CD4-positive, alpha-beta memory T cell (primary cell): Measurements from ENCODE around the gene STK38. TPM values are rescaled to one million over a fixed set of nuclear protein-coding genes. Genes with fewer than 3 reads are reported as not detected.
A peak's percentile ranks its signal among the peaks of the same experiment; 100 is the strongest.
"Not testable (repeated sequence)": the region's sequence is repeated elsewhere in the genome, so short reads cannot be mapped to it uniquely, and the experiment has no call there.

Experiments
- CTCF ChIA-PET: fragments of 350-600 bp; sonication (Branson Sonifier 250); formaldehyde crosslinking; loops from one replicate; lab custom pipeline; 2021; ENCODE audit warnings: inconsistent platforms; ENCODE audit not compliant: partially characterized antibody; lab: Charles Lee
- POLR2A ChIA-PET: fragments of 350-600 bp; sonication (Branson Sonifier 250); formaldehyde crosslinking; loops from one replicate; lab custom pipeline; 2021; ENCODE audit not compliant: partially characterized antibody; lab: Charles Lee
- DNase-seq, 5 donors: peaks; one replicate each; pipeline versions ENCODE4 v3.0.0 to v3.0.0-alpha.2; 2020 to 2022; ENCODE audit warnings: mixed read lengths in 1 of 5
- H3K27ac ChIP-seq: one replicate; pipeline ENCODE4 v1.7.0; 2013; ENCODE audit warnings: low read depth, low read length
- H3K27me3 ChIP-seq: 2 replicates; pipeline ENCODE4 v1.7.0; 2013; ENCODE audit warnings: mild to moderate bottlenecking, low read length, moderate library complexity; ENCODE audit not compliant: insufficient read depth
- H3K36me3 ChIP-seq: 2 replicates; pipeline ENCODE4 v1.7.0; 2013; ENCODE audit warnings: mild to moderate bottlenecking, low read length, moderate library complexity; ENCODE audit not compliant: insufficient read depth
- H3K4me1 ChIP-seq: 2 replicates; pipeline ENCODE4 v1.7.0; 2013; ENCODE audit warnings: mild to moderate bottlenecking, low read length, moderate library complexity; ENCODE audit not compliant: insufficient read depth
- H3K4me3 ChIP-seq, 2 donors: one replicate each; pipeline ENCODE4 v1.7.0; 2013; ENCODE audit warnings: low read length in 2 of 2, mild to moderate bottlenecking in 1 of 2
- H3K9me3 ChIP-seq, 2 donors: one replicate each; pipeline ENCODE4 v1.7.0; 2013; ENCODE audit warnings: low read length in 2 of 2, control low read depth in 1 of 2; ENCODE audit not compliant: control insufficient read depth in 1 of 2
- H3K27ac Mint-ChIP-seq, 7 donors: one replicate each; pipeline ENCODE4 v1.8.0; 2020 to 2021; ENCODE audit warnings: mixed read lengths in 7 of 7, mild to moderate bottlenecking in 6 of 7, inconsistent platforms in 3 of 7, moderate library complexity in 3 of 7
- H3K27me3 Mint-ChIP-seq, 2 donors: one replicate each; pipeline ENCODE4 v1.8.0; 2020 to 2021; ENCODE audit warnings: mixed read lengths in 2 of 2
- H3K36me3 Mint-ChIP-seq, 2 donors: one replicate each; pipeline ENCODE4 v1.8.0; 2020 to 2021; ENCODE audit warnings: mixed read lengths in 2 of 2, inconsistent platforms in 1 of 2, mild to moderate bottlenecking in 1 of 2
- H3K4me1 Mint-ChIP-seq, 4 donors: one replicate each; pipeline ENCODE4 v1.8.0; 2020 to 2021; ENCODE audit warnings: mixed read lengths in 4 of 4, mild to moderate bottlenecking in 1 of 4
- H3K4me3 Mint-ChIP-seq, 8 donors: one replicate each; pipeline ENCODE4 v1.8.0; 2020 to 2021; ENCODE audit warnings: mixed read lengths in 8 of 8, mild to moderate bottlenecking in 7 of 8, moderate library complexity in 6 of 8, inconsistent platforms in 3 of 8
- H3K9me3 Mint-ChIP-seq, 8 donors: one replicate each; pipeline ENCODE4 v1.8.0; 2020 to 2021; ENCODE audit warnings: mixed read lengths in 8 of 8, mild to moderate bottlenecking in 5 of 8, inconsistent platforms in 3 of 8, moderate library complexity in 1 of 8
- intact Hi-C: fragments of 100-400 bp; cut with micrococcal nuclease; formaldehyde crosslinking; loops from one replicate; pipeline ENCODE4 v1.15.1; 2023
- polyA plus RNA-seq, 2 donors: library from polyadenylated mRNA; unstranded; fragments of 300-500 nt; fragmentation: Illumina TruSeq; gene quantifications; one replicate each; pipeline ENCODE4 v1.2.3, GENCODE V29; 2021
- total RNA-seq, 2 experiments: library from RNA; stranded (reverse); gene quantifications; one replicate each; pipeline ENCODE4 v1.2.3, GENCODE V29; 2021

The STK38 gene
- total and polyA plus RNA-seq, 4 experiments from 2014 or later, result 54.3 to 190 (median 155) TPM

- H3K27me3 Mint-ChIP-seq, CTCF ChIA-PET: not testable (repeated sequence)
- H3K36me3 Mint-ChIP-seq, result peaks cover 23 to 35% of the 10 kb centered on the region in 2 donors
Observed at GRCh38 chr6:36452897-36453296, 94.4 kb downstream of the STK38 start.

GRCh38 chr6:36449173-36449572 is 98.1 kb downstream of the STK38 start:
- H3K4me3 ChIP-seq, H3K36me3 ChIP-seq, H3K27me3 Mint-ChIP-seq, intact Hi-C loops, H3K9me3 Mint-ChIP-seq, H3K9me3 ChIP-seq, H3K27me3 ChIP-seq, DNase-seq, H3K27ac ChIP-seq: not testable (repeated sequence)
- ChIA-PET CTCF (interaction anchor here (0.8 to 2.1 kb wide), 4 partner anchors 12 to 310 kb away, joined by 3 to 7 read pairs (median 4); no protein-coding TSS in a partner anchor), POLR2A (interaction anchor here (1.0 kb wide), 1 partner anchor 26 kb away, joined by 3 read pairs; no protein-coding TSS in a partner anchor)
- Mint-ChIP-seq H3K27ac (peak overlapping the region in 2 of 7 donors; percentile 31 to 70), H3K4me1 (peaks cover 32 to 61% (median 47%) of the 10 kb centered on the region in 4 donors), H3K36me3 (peaks cover 20 to 41% of the 10 kb centered on the region in 2 donors), H3K4me3 (peak overlapping the region in 1 of 8 donors; percentile 7)
- H3K4me1 ChIP-seq, result peaks cover 33% of the 10 kb centered on the region

More at GRCh38 chr6:36452897-36453296, 94.4 kb downstream of the STK38 start:
- intact Hi-C loops, H3K27ac ChIP-seq, H3K27me3 ChIP-seq, H3K9me3 ChIP-seq, H3K27ac Mint-ChIP-seq, H3K4me3 Mint-ChIP-seq, H3K36me3 ChIP-seq, DNase-seq, H3K9me3 Mint-ChIP-seq, H3K4me3 ChIP-seq: not testable (repeated sequence)
- H3K4me1 ChIP-seq, result peaks cover 11% of the 10 kb centered on the region
- H3K4me1 Mint-ChIP-seq, result peaks cover 24 to 52% (median 35%) of the 10 kb centered on the region in 4 donors
- POLR2A ChIA-PET, result interaction anchor here (0.7 kb wide), 1 partner anchor 96 kb away, joined by 3 read pairs; no protein-coding TSS in a partner anchor

DNA sequence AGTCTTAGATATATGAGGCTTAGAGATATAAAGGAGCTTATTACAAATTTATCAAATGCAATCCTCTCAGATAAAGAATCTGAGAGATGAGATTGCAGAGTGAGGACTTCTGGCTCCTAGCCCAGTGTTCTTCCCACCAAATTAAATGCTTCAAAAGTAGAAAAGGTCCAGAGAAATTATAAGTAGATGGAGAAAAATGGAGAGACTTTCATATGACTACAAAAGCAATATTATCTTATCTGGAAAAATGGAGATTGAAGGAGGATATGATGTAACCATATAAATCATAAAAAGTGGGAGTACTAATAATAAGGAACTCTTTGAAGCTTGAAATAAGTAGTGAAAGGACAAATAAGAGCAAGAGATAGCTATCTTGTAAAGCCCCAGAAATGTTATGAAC is 101.7 kb downstream of the STK38 start:
- CTCF ChIA-PET, result interaction anchor here (1.0 to 1.7 kb wide), 3 partner anchors 14 to 105 kb away, joined by 3 read pairs; no protein-coding TSS in a partner anchor
- Histone ChIP-seq H3K9me3 (no peaks in the 10 kb centered on the region), H3K27me3 (no peaks in the 10 kb centered on the region), H3K36me3 (no peaks in the 10 kb centered on the region), H3K4me3 (no peak overlapping the region), H3K4me1 (peaks cover 51% of the 10 kb centered on the region), H3K27ac (no peak overlapping the region)
- Mint-ChIP-seq H3K27ac (peak overlapping the region in 4 of 7 donors; percentile 25 to 80 (median 78)), H3K27me3 (no peaks in the 10 kb centered on the region), H3K4me3 (peak overlapping the region in 6 of 8 donors; percentile 25 to 70 (median 64)), H3K4me1 (peaks cover 41 to 81% (median 59%) of the 10 kb centered on the region in 4 donors), H3K9me3 (peaks cover 0 to 4% (median 0%) of the 10 kb centered on the region in 8 donors), H3K36me3 (peaks cover 15 to 42% of the 10 kb centered on the region in 2 donors)
- POLR2A ChIA-PET, result interaction anchor here (1.2 to 5.2 kb wide), 2 partner anchors 13 to 22 kb away, joined by 3 to 42 read pairs; no protein-coding TSS in a partner anchor
- intact Hi-C loops, result no loop called here
- no peak for DNase-seq

DNA sequence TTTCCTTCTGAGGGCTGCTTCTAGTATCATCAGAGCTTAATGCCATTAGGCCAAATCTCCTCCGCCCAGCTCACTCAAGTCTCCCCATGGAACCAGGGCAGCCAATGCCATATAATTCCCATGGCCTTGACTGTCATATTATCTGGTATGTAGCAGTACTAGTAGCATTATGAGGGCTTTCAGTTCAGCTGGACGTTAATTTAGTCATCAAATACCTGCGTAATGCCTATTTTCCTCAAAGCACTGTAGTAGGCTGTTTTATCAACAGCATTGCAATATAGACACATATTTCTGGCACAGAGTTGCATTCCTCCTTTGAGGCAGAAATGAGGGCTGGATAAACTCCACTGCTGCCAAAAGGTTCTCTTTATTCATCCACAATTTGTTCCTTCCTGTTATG is 102.8 kb downstream of the STK38 start:
- peaks cover 13 to 39% of the 10 kb centered on the region in 2 donors for H3K36me3 Mint-ChIP-seq
- no peak for DNase-seq
- peak overlapping the region; percentile 92 for H3K27ac ChIP-seq
- peak overlapping the region; percentile 85 to 96 for H3K4me3 ChIP-seq
- H3K4me1 Mint-ChIP-seq, result peaks cover 36 to 72% (median 51%) of the 10 kb centered on the region in 4 donors
- peak overlapping the region; percentile 25 to 97 (median 96) for H3K27ac Mint-ChIP-seq
- H3K27me3 Mint-ChIP-seq, result no peaks in the 10 kb centered on the region
- ChIA-PET POLR2A (interaction anchor here (0.6 to 5.2 kb wide), 3 partner anchors 21 to 324 kb away, joined by 3 to 42 read pairs (median 4); no protein-coding TSS in a partner anchor), CTCF (interaction anchor here (1.0 to 1.7 kb wide), 4 partner anchors 15 to 236 kb away, joined by 3 to 6 read pairs (median 3); no protein-coding TSS in a partner anchor)
- H3K27me3 ChIP-seq, result no peaks in the 10 kb centered on the region
- H3K4me1 ChIP-seq, result peaks cover 53% of the 10 kb centered on the region
- no peaks in the 10 kb centered on the region for H3K36me3 ChIP-seq
- peak overlapping the region; percentile 92 to 98 (median 96) for H3K4me3 Mint-ChIP-seq
- peaks cover 0 to 4% (median 0%) of the 10 kb centered on the region in 8 donors for H3K9me3 Mint-ChIP-seq
- intact Hi-C loops, result loop anchor here (5.0 kb wide), 2 partner anchors 103 to 313 kb away; partner anchors contain the start of gene STK38
- H3K9me3 ChIP-seq, result no peaks in the 10 kb centered on the region

Other genes with a start within 250 kb of the STK38 start
- not detected for gene BNIP5, start 210.6 kb downstream of the STK38 start, total RNA-seq
- gene BNIP5, start 210.6 kb downstream of the STK38 start, polyA plus RNA-seq, result not detected
- gene ETV7, start 159.8 kb downstream of the STK38 start, total RNA-seq, result 1 to 10 TPM; 3.1 to 3.2 TPM
- 1 to 10 TPM in 1 of 2 donors, under 1 TPM in 1; 0.67 to 5.4 TPM for gene ETV7, start 159.8 kb downstream of the STK38 start, polyA plus RNA-seq
- gene PXT1, start 104.6 kb downstream of the STK38 start, total RNA-seq, result under 1 TPM in 1 of 2 experiments, not detected in 1; 0.25 TPM
- gene PXT1, start 104.6 kb downstream of the STK38 start, polyA plus RNA-seq, result not detected
- 10 to 100 TPM; 35.2 to 38.9 TPM for gene KCTD20, start 104.5 kb downstream of the STK38 start, total RNA-seq
- 10 to 100 TPM; 36.8 to 37.3 TPM for gene KCTD20, start 104.5 kb downstream of the STK38 start, polyA plus RNA-seq
- 100 to 1,000 TPM; 337 to 350 TPM for gene SRSF3, start 46.9 kb upstream of the STK38 start, total RNA-seq
- gene SRSF3, start 46.9 kb upstream of the STK38 start, polyA plus RNA-seq, result 100 to 1,000 TPM; 293 to 328 TPM
- gene CDKN1A, start 131.2 kb upstream of the STK38 start, total RNA-seq, result 10 to 100 TPM; 10.5 to 12.9 TPM
- gene CDKN1A, start 131.2 kb upstream of the STK38 start, polyA plus RNA-seq, result 10 to 100 TPM in 1 of 2 donors, 1 to 10 TPM in 1; 3.3 to 20.6 TPM
- gene RAB44, start 150.3 kb upstream of the STK38 start, total RNA-seq, result not detected
- gene RAB44, start 150.3 kb upstream of the STK38 start, polyA plus RNA-seq, result not detected